ENCODE data around the gene GRIK1.

Gene GRIK1

DNA sequence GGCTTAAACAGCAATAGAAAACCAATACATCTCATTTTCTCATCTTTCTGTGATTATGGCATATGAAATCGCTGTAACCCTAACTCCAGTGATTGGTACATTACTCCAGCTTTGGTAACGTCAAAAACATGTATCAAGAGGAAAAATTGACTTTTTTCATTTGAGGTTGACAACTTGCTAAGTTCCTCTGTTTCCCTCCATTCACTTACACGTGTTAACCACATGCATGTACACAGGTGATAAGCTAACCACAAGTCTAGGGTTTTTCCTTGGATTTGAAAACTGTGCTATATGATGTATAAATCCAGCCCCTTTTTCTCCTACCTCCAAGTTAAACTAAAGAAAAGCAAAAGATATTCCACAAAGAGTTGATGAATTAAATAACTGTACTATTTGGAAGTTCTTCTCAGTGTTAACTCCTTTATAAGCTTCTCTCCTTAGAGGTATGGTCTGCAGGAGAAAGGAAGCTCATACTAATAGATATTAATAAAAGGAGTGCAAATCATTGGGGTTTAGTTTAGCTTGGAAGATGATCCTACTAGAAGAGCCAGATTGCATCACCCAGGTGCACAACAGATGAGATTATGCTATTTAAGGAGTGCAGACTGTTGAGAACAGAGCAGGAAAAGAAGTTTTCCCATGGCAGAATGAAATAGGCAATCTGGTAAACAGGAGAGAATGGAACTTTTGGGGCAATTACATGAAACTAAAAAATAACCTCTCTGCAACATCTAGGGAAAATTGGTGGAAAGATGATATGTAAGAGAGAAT is 277.9 kb downstream of the GRIK1 start:
- H3K27ac ChIP-seq (ENCODE audit: low read length) = no peak overlapping the region
- H3K9me3 ChIP-seq (ENCODE audit: control insufficient read depth, low read depth, low read length) = no peaks in the 10 kb centered on the region
- no peak overlapping the region for H3K9ac ChIP-seq (ENCODE audit: low read length)
- peaks cover 6% of the 10 kb centered on the region for H3K4me1 ChIP-seq (ENCODE audit: control insufficient read depth, low read depth, low read length)
- H3K27me3 ChIP-seq (ENCODE audit: control insufficient read depth, insufficient read depth, low read length) = no peaks in the 10 kb centered on the region
- no peaks in the 10 kb centered on the region for H3K36me3 ChIP-seq (ENCODE audit: control insufficient read depth, low read depth, low read length)
- no peak overlapping the region for H3K4me3 ChIP-seq (ENCODE audit: low read length)

DNA sequence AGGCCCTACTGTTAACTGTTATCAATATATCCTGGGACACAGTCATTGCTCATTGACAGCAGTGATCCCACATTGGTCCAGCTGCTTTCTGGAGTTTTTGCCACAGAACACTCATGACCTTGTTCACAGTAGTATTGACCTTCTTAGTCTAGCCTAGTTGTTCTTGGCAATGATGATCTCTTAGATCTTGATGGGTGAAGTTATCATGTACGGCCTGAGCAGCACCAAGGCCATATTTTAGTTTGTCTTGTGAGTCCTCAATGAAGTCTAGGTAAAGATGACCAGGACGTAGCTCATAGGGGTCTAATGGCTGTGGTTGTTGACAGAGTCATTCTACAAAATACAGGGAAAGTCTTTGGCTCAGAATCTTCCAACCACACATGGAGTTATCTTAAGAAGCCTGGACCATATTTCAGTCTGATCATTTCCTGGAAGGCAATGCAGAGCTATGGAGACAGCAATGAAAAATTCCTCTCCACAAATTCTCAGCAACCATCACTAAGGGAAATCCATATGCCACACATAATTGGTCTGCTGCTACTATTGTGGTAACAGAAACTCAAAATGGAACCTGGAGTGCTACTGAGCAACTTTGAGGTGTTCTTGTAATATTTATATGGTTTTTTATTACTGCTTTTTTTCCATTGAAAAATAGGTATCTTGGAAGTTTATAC is 279.6 kb downstream of the GRIK1 start:
- H3K27me3 ChIP-seq (ENCODE audit: control insufficient read depth, insufficient read depth, low read length) = no peaks in the 10 kb centered on the region
- H3K4me1 ChIP-seq (ENCODE audit: control insufficient read depth, low read depth, low read length) = peaks cover 6% of the 10 kb centered on the region
- no peaks in the 10 kb centered on the region for H3K9me3 ChIP-seq (ENCODE audit: control insufficient read depth, low read depth, low read length)
- no peaks in the 10 kb centered on the region for H3K36me3 ChIP-seq (ENCODE audit: control insufficient read depth, low read depth, low read length)
- no peak overlapping the region for H3K9ac ChIP-seq (ENCODE audit: low read length)
- H3K4me3 ChIP-seq (ENCODE audit: low read length) = no peak overlapping the region
- no peak overlapping the region for H3K27ac ChIP-seq (ENCODE audit: low read length)

- Histone ChIP-seq H3K9ac (ENCODE audit: low read length) (no peak overlapping the region), H3K9me3 (ENCODE audit: control insufficient read depth, low read depth, low read length) (no peaks in the 10 kb centered on the region), H3K27me3 (ENCODE audit: control insufficient read depth, insufficient read depth, low read length) (no peaks in the 10 kb centered on the region), H3K36me3 (ENCODE audit: control insufficient read depth, low read depth, low read length) (no peaks in the 10 kb centered on the region), H3K4me3 (ENCODE audit: low read length) (no peak overlapping the region), H3K27ac (ENCODE audit: low read length) (no peak overlapping the region), H3K4me1 (ENCODE audit: control insufficient read depth, low read depth, low read length) (peaks cover 2% of the 10 kb centered on the region)
Observed at GRCh38 chr21:29658934-29659203, 280.9 kb downstream of the GRIK1 start.

GRCh38 chr21:29658177-29658933 is 281.4 kb downstream of the GRIK1 start:
- Histone ChIP-seq H3K4me1 (ENCODE audit: control insufficient read depth, low read depth, low read length) (no peaks in the 10 kb centered on the region), H3K27ac (ENCODE audit: low read length) (no peak overlapping the region), H3K27me3 (ENCODE audit: control insufficient read depth, insufficient read depth, low read length) (no peaks in the 10 kb centered on the region), H3K36me3 (ENCODE audit: control insufficient read depth, low read depth, low read length) (no peaks in the 10 kb centered on the region), H3K9ac (ENCODE audit: low read length) (no peak overlapping the region), H3K4me3 (ENCODE audit: low read length) (no peak overlapping the region), H3K9me3 (ENCODE audit: control insufficient read depth, low read depth, low read length) (no peaks in the 10 kb centered on the region)

GRCh38 chr21:29657240-29657989 is 282.4 kb downstream of the GRIK1 start:
- Histone ChIP-seq H3K27me3 (ENCODE audit: control insufficient read depth, insufficient read depth, low read length) (no peaks in the 10 kb centered on the region), H3K9ac (ENCODE audit: low read length) (no peak overlapping the region), H3K4me3 (ENCODE audit: low read length) (no peak overlapping the region), H3K36me3 (ENCODE audit: control insufficient read depth, low read depth, low read length) (no peaks in the 10 kb centered on the region), H3K9me3 (ENCODE audit: control insufficient read depth, low read depth, low read length) (no peaks in the 10 kb centered on the region), H3K4me1 (ENCODE audit: control insufficient read depth, low read depth, low read length) (no peaks in the 10 kb centered on the region), H3K27ac (ENCODE audit: low read length) (no peak overlapping the region)

DNA sequence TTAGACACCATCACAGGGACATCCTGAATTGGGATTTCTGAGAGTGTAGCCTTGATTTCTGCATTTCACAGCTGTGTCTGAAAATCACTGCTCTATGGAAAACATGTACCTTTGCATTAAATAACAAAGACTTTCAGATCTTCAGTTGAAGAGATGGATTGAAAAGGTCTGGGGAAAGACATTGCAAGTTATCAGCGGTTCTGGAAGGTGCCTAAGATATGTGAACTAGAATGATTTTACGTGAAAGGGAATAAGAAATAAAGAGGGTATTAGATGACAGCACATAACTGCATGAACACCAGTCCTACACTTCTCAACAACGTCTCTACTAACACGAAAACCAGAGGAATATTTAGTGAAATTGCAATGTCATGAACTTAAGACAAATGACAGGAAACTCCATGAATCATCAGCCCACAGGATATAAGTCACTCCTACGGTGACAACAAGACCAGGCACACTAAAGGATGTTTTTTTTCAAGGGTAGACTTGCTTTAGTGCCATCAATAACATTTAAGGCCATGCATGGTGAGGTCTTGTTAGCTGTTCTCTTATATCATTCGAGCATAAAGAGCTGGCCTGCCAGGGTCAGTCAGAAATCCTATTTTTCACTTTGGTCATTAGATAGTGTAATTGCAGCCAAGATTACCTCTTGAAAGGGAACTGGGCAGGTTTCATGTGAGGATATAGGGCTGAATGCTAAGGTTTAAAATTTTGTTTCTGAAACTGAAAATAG is 283.1 kb downstream of the GRIK1 start:
- H3K27me3 ChIP-seq (ENCODE audit: control insufficient read depth, insufficient read depth, low read length) = no peaks in the 10 kb centered on the region

DNA sequence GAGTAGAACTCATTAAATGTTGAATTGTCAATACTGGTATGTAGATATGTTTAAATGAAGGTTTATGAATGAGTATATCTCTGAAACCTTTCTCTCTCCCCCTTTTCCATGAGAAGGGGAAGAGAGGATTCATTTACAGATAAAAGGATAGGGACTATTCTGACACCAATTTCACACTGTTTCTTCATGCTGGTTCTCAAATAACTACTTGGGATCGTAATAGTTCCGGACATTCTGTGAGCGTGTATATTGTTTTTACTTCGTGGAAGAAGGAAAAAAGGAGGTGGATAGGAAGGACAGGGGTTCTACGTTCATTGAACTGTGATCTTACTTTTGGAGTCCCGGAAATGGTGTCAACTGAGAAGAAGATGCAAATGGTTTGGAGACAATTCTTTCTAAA is 284.2 kb downstream of the GRIK1 start:
- H3K27me3 ChIP-seq (ENCODE audit: control insufficient read depth, insufficient read depth, low read length) = no peaks in the 10 kb centered on the region
- H3K4me1 ChIP-seq (ENCODE audit: control insufficient read depth, low read depth, low read length) = no peaks in the 10 kb centered on the region

More for the DNA sequence above, 283.1 kb downstream of the GRIK1 start:
- H3K27ac ChIP-seq (ENCODE audit: low read length) = no peak overlapping the region
- H3K9ac ChIP-seq (ENCODE audit: low read length) = no peak overlapping the region
- H3K4me3 ChIP-seq (ENCODE audit: low read length) = no peak overlapping the region
- no peaks in the 10 kb centered on the region for H3K4me1 ChIP-seq (ENCODE audit: control insufficient read depth, low read depth, low read length)
- H3K9me3 ChIP-seq (ENCODE audit: control insufficient read depth, low read depth, low read length) = no peaks in the 10 kb centered on the region
- H3K36me3 ChIP-seq (ENCODE audit: control insufficient read depth, low read depth, low read length) = no peaks in the 10 kb centered on the region

DNA sequence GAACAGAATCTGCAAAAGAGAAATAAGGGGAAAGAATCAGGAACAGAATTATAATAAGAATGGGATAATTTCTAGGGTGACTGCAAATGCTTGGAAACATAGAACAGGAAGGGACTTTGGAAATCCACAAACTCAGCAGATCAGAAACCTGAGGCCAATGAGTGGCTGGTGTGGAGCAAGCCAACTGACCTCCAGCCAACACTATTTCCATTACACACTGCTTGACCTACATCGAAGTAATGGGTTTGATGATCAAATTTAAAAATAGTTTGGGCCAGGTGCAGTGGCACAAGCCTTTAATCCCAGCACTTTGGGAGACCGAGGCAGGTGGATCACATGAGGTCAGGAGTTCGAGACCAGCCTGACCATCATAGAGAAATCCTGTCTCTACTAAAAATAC is 284.9 kb downstream of the GRIK1 start:
- Histone ChIP-seq H3K27me3 (ENCODE audit: control insufficient read depth, insufficient read depth, low read length) (no peaks in the 10 kb centered on the region), H3K27ac (ENCODE audit: low read length) (no peak overlapping the region), H3K9ac (ENCODE audit: low read length) (no peak overlapping the region), H3K36me3 (ENCODE audit: control insufficient read depth, low read depth, low read length) (no peaks in the 10 kb centered on the region), H3K4me3 (ENCODE audit: low read length) (no peak overlapping the region), H3K9me3 (ENCODE audit: control insufficient read depth, low read depth, low read length) (no peaks in the 10 kb centered on the region), H3K4me1 (ENCODE audit: control insufficient read depth, low read depth, low read length) (no peaks in the 10 kb centered on the region)

More for the DNA sequence above, 284.2 kb downstream of the GRIK1 start:
- H3K36me3 ChIP-seq (ENCODE audit: control insufficient read depth, low read depth, low read length) = no peaks in the 10 kb centered on the region
- H3K9me3 ChIP-seq (ENCODE audit: control insufficient read depth, low read depth, low read length) = no peaks in the 10 kb centered on the region
- H3K4me3 ChIP-seq (ENCODE audit: low read length) = no peak overlapping the region
- no peak overlapping the region for H3K27ac ChIP-seq (ENCODE audit: low read length)
- H3K9ac ChIP-seq (ENCODE audit: low read length) = no peak overlapping the region

DNA sequence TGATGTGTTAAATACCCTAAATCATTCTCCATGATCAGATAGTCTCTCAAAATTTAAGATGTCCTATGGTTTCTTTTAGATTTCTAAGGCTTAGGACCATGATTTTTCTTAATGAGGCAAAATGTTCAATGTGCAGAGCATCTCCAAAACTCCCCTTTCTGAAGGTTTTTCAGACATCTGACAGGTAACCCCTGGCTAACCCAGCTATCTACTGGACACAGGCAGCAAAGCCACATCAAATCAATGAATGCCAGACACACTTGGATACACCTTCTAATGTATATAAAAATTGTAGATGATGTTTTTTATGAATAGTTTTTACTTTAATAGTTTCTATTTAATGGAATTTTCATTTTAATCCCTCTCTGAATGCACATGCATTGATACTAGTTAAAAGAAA is 285.6 kb downstream of the GRIK1 start:
- Histone ChIP-seq H3K4me1 (ENCODE audit: control insufficient read depth, low read depth, low read length) (no peaks in the 10 kb centered on the region), H3K9me3 (ENCODE audit: control insufficient read depth, low read depth, low read length) (no peaks in the 10 kb centered on the region), H3K4me3 (ENCODE audit: low read length) (no peak overlapping the region), H3K9ac (ENCODE audit: low read length) (no peak overlapping the region), H3K27ac (ENCODE audit: low read length) (no peak overlapping the region), H3K36me3 (ENCODE audit: control insufficient read depth, low read depth, low read length) (no peaks in the 10 kb centered on the region), H3K27me3 (ENCODE audit: control insufficient read depth, insufficient read depth, low read length) (no peaks in the 10 kb centered on the region)

- Histone ChIP-seq H3K4me3 (ENCODE audit: low read length) (no peak overlapping the region), H3K27me3 (ENCODE audit: control insufficient read depth, insufficient read depth, low read length) (no peaks in the 10 kb centered on the region), H3K9ac (ENCODE audit: low read length) (no peak overlapping the region), H3K36me3 (ENCODE audit: control insufficient read depth, low read depth, low read length) (no peaks in the 10 kb centered on the region), H3K4me1 (ENCODE audit: control insufficient read depth, low read depth, low read length) (no peaks in the 10 kb centered on the region), H3K9me3 (ENCODE audit: control insufficient read depth, low read depth, low read length) (no peaks in the 10 kb centered on the region), H3K27ac (ENCODE audit: low read length) (no peak overlapping the region)
Observed at GRCh38 chr21:29650523-29651022, 289.2 kb downstream of the GRIK1 start.

- H3K27ac ChIP-seq (ENCODE audit: low read length) = no peak overlapping the region
- no peak overlapping the region for H3K4me3 ChIP-seq (ENCODE audit: low read length)
- H3K27me3 ChIP-seq (ENCODE audit: control insufficient read depth, insufficient read depth, low read length) = no peaks in the 10 kb centered on the region
- H3K9ac ChIP-seq (ENCODE audit: low read length) = no peak overlapping the region
- no peaks in the 10 kb centered on the region for H3K4me1 ChIP-seq (ENCODE audit: control insufficient read depth, low read depth, low read length)
- H3K36me3 ChIP-seq (ENCODE audit: control insufficient read depth, low read depth, low read length) = no peaks in the 10 kb centered on the region
- no peaks in the 10 kb centered on the region for H3K9me3 ChIP-seq (ENCODE audit: control insufficient read depth, low read depth, low read length)
Observed at GRCh38 chr21:29649406-29649814, 290.4 kb downstream of the GRIK1 start.
